ENCODE results near the gene KLHL26. TPM values are rescaled to one million over a fixed set of nuclear protein-coding genes. Genes with fewer than 3 reads are reported as not detected.

The KLHL26 gene
- total and polyA plus RNA-seq, 2 of the 13 experiments (the other 11 are each of a cell fraction or from before 2014, with no cell fraction given): 1.5 to 1.7 TPM

DNA sequence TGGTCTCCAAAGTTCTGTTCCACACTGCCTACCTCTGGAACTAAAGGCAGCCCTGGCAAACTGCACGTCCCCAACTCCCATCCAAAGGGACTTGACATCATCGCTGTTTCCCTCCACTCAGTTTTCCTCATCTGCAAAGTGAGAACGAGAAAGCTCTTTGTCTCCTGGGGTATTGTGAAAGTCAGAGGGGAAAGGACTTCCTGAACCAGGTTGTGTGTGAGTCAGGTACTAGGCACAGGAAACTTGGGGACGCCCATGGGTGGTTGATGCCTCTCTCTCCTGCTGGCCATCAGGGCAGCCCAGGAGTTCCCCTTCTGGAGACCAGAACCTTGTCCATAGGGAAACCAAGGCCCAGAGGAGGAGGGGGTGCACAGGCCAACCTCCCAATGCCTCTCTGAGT lies 35.0 kb upstream of the KLHL26 start (continued):
- TF ChIP-seq AHR (CRISPR knock-in tag; IDR thresholded peaks at IDR 0.05) (no peak), ZNF281 (CRISPR knock-in tag; IDR thresholded peaks at IDR 0.05; ENCODE audit: borderline replicate concordance) (no peak), KMT2A (CRISPR knock-in tag; IDR thresholded peaks at IDR 0.05) (no peak), ZNF562 (CRISPR knock-in tag; IDR thresholded peaks at IDR 0.05; ENCODE audit: borderline replicate concordance) (no peak), RNF219 (CRISPR knock-in tag; IDR thresholded peaks at IDR 0.05) (no peak), KAT2B (IDR thresholded peaks at IDR 0.05; ENCODE audit: borderline replicate concordance, low read depth, low read length) (no peak), U2AF1 (optimal IDR thresholded peaks at IDR 0.05; ENCODE audit: low read depth, low read length) (no peak)
- TF ChIP-seq, protein P1, sequence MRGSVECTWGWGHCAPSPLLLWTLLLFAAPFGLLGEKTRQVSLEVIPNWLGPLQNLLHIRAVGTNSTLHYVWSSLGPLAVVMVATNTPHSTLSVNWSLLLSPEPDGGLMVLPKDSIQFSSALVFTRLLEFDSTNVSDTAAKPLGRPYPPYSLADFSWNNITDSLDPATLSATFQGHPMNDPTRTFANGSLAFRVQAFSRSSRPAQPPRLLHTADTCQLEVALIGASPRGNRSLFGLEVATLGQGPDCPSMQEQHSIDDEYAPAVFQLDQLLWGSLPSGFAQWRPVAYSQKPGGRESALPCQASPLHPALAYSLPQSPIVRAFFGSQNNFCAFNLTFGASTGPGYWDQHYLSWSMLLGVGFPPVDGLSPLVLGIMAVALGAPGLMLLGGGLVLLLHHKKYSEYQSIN (CRISPR knock-in tag; IDR thresholded peaks at IDR 0.05; ENCODE audit: borderline replicate concordance): no peak
